RWPE2 (cell line): ENCODE measurements around the gene ZFP2.
"Not testable (repeated sequence)": the region's sequence is repeated elsewhere in the genome, so short reads cannot be mapped to it uniquely, and the experiment has no call there.

Experiments used
- ATAC-seq: fragments of 200-7000 bp; cut with Tn5 transposase; 3 replicates; pipeline ENCODE4 v1.9.1; 2021; ENCODE audit warnings: low read depth
- DNase-seq: peaks from one replicate; pipeline ENCODE4 v3.0.0-alpha.2; 2020; ENCODE audit warnings: low spot score
- H3K27ac ChIP-seq: fragments of 450-650 bp; 2 replicates; pipeline ENCODE4 v1.5.1; 2017; ENCODE audit warnings: mild to moderate bottlenecking; ENCODE audit not compliant: poor library complexity, severe bottlenecking
- H3K27me3 ChIP-seq: fragments of 250-450 bp; sonication (Bioruptor Pico); 2 replicates; pipeline ENCODE4 v1.5.1; 2021; ENCODE audit warnings: mild to moderate bottlenecking, moderate library complexity; ENCODE audit not compliant: insufficient read depth, poor library complexity, severe bottlenecking
- H3K36me3 ChIP-seq: fragments of 250-450 bp; sonication (Bioruptor Pico); 2 replicates; pipeline ENCODE4 v1.5.1; 2020; ENCODE audit warnings: low read depth, mild to moderate bottlenecking, moderate library complexity
- H3K4me1 ChIP-seq: fragments of 250-450 bp; sonication (Bioruptor Pico); 2 replicates; pipeline ENCODE4 v1.5.1; 2021; ENCODE audit warnings: mild to moderate bottlenecking, moderate library complexity; ENCODE audit not compliant: insufficient read depth, poor library complexity, severe bottlenecking
- H3K4me3 ChIP-seq: fragments of 250-450 bp; sonication (Bioruptor Pico); 2 replicates; pipeline ENCODE4 v1.5.1; 2021; ENCODE audit warnings: mild to moderate bottlenecking, moderate library complexity; ENCODE audit not compliant: severe bottlenecking
- H3K9me3 ChIP-seq: fragments of 250-450 bp; sonication (Bioruptor Pico); 2 replicates; pipeline ENCODE4 v1.5.1; 2021; ENCODE audit warnings: mild to moderate bottlenecking, moderate library complexity; ENCODE audit not compliant: severe bottlenecking
- TF ChIP-seq, protein P1 (sequence below): fragments of 450-650 bp; IDR thresholded peaks from one replicate; pipeline ENCODE4 v1.5.1; 2017; ENCODE audit warnings: mild to moderate bottlenecking, moderate library complexity; ENCODE audit not compliant: poor library complexity, severe bottlenecking

Gene ZFP2

DNA sequence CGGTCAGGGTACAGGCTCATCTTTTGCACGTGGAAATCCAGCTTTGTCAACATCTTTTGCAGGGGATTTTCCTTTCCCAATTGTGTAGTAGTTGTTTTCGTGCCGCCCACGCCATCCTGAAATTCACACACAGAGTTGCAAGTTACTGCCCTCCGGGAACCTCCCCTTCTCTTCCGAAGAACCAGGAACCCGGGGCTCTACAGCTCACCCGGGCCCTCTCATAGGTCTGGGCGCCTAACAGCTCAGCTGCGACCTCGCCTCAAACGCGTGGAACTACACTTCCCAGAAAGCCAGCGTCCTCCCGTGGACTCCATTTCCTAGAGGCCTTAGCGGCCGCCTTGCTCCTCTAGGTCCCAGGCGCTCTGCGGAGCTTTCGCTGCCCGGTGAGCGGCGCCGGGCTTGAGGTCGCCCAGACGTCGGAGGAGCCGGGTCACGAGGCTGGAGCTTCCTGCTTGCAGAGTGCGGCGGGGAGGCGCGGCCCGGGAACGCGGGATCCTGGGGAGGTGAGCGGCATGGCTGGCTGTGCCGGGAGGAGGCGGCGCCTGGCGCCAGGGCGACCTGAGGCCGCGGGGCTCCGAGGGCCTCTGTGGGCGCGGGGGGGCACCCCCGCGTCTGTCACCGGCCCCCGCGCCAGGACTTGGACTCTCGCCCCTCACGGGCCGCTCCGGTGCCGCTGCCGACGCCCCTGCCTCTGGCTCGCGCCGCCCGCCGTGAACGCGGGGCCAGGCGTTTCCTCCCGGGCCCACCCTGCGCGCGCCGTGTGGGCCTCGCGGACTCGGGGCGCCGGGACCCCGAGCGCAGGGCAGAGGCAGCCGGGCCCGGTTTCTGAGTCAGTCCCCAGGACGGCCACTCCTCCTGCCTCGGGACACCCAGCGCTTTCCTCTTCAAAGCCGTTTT lies 35.8 kb upstream of the ZFP2 start, which contains the start of gene ZNF354B:
ZNF354B (plus strand) TSS at position 329 of the 897 bp plus-strand sequence. CDS start 1,095 bp downstream, outside the sequence.
- Histone ChIP-seq H3K4me1 (peaks cover 6% of the 10 kb centered on the region), H3K27me3 (no peaks in the 10 kb centered on the region), H3K36me3 (peaks cover 37% of the 10 kb centered on the region), H3K9me3 (no peaks in the 10 kb centered on the region), H3K4me3 (peak within 1 kb of the TSS; percentile 92), H3K27ac (peak within 1 kb of the TSS; percentile 69)
- TF ChIP-seq, protein P1, sequence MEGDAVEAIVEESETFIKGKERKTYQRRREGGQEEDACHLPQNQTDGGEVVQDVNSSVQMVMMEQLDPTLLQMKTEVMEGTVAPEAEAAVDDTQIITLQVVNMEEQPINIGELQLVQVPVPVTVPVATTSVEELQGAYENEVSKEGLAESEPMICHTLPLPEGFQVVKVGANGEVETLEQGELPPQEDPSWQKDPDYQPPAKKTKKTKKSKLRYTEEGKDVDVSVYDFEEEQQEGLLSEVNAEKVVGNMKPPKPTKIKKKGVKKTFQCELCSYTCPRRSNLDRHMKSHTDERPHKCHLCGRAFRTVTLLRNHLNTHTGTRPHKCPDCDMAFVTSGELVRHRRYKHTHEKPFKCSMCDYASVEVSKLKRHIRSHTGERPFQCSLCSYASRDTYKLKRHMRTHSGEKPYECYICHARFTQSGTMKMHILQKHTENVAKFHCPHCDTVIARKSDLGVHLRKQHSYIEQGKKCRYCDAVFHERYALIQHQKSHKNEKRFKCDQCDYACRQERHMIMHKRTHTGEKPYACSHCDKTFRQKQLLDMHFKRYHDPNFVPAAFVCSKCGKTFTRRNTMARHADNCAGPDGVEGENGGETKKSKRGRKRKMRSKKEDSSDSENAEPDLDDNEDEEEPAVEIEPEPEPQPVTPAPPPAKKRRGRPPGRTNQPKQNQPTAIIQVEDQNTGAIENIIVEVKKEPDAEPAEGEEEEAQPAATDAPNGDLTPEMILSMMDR = peak; percentile 16
- DNase-seq (peak; percentile 92), ATAC-seq (peak; percentile 95)

DNA sequence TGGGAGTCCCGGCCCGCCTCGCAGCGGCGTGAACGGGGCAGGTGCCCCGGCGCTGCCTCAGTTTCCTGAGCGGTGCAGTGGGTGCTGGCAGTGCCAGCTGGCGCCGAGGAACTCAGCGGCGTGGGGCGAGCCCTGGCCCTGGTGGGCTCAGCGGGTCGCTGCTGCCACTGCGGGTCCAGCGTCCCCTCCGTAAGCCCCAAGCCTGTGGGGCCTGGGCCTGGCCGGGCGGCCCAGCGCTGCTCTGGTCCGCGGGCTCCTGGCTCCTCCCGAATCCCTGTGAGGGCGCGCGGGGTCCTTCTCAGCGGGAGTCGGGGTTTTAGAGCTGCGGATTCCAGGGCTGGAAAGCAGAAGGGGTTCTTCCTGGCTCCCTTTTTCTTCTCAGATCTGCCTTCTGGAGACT lies 35.1 kb upstream of the ZFP2 start:
- peak; percentile 23 for ATAC-seq
- H3K4me1 ChIP-seq, H3K9me3 ChIP-seq, H3K27me3 ChIP-seq, DNase-seq: not testable (repeated sequence)
- peak overlapping the region; percentile 69 for H3K27ac ChIP-seq
- H3K4me3 ChIP-seq = peak overlapping the region; percentile 92
- H3K36me3 ChIP-seq = peaks cover 44% of the 10 kb centered on the region

DNA sequence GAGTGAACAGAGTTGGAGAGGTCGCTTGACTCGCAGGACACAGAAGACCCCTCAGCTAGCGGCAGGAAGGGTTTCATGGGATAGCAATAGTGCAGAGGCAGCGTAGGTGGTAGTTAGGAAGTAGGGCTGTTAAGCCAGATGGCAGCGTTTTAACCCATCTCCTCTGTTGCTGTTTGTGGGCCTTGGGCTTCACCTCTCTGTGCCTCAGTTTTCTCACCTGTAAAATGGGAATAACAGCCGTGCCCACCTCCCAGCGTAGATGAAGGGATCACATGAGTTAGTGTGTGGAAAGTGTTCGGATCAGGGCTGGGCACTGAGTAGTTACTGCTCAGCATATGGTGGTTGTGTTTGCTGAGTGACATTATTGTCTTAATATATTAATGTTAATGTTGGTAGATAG lies 34.1 kb upstream of the ZFP2 start:
- Histone ChIP-seq H3K4me1 (peaks cover 6% of the 10 kb centered on the region), H3K4me3 (no peak overlapping the region), H3K36me3 (peaks cover 54% of the 10 kb centered on the region), H3K27me3 (no peaks in the 10 kb centered on the region), H3K27ac (no peak overlapping the region), H3K9me3 (no peaks in the 10 kb centered on the region)
- TF ChIP-seq, protein P1 = no peak
- DNase-seq (no peak), ATAC-seq (no peak)

DNA sequence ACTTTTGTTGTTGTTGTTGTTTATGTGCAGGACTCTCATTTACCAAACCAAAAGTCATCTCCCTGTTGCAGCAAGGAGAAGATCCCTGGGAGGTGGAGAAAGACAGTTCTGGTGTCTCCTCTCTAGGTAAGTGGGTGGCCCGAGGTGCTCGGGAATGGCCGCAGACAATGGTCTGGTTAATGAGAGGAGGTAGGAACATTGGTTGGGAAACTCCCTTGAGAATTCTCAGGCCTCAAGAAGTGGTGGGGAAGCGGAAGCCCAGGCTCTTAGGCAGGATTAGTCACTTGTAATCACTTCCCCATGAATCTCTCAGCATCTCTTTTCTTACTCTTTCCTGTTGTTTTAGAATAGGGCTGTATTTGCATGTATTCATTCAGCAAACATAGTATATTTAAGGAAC lies 28.8 kb upstream of the ZFP2 start:
- ATAC-seq = no peak
- DNase-seq = no peak
- H3K4me1 ChIP-seq = no peaks in the 10 kb centered on the region
- H3K9me3 ChIP-seq = peaks cover 3% of the 10 kb centered on the region
- H3K27ac ChIP-seq = no peak overlapping the region
- H3K27me3 ChIP-seq = no peaks in the 10 kb centered on the region
- H3K4me3 ChIP-seq = no peak overlapping the region
- TF ChIP-seq, protein P1 = no peak
- H3K36me3 ChIP-seq = peaks cover 96% of the 10 kb centered on the region

DNA sequence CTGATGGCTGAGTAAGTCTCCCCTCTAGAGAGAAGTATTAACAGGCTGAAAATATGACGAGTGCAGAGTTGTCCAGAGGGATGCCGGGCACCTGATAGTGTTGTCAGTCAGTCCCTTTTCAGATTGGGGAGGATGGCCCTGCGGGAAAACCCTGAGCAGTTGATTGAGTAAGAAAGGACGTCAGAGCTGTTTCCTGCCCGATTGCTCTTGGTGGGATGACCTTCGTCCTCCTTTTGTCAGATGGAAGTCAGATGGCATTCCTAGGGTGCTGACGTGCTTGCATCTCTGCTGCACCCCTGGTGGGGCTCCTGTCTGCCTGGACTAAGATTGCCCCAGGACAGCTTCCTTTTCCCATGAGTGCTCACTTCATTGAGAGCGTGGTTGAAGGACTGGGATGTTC lies 26.1 kb upstream of the ZFP2 start:
- Histone ChIP-seq H3K27ac (no peak overlapping the region), H3K36me3 (peaks cover 96% of the 10 kb centered on the region), H3K4me3 (no peak overlapping the region), H3K27me3 (no peaks in the 10 kb centered on the region), H3K9me3 (peaks cover 15% of the 10 kb centered on the region), H3K4me1 (no peaks in the 10 kb centered on the region)
- DNase-seq (no peak), ATAC-seq (no peak)
- TF ChIP-seq, protein P1 = no peak
